Central memory CD8-positive, alpha-beta T cell (primary cell): ENCODE results near the gene POU4F1.

Source experiments
- ATAC-seq: fragments of 150-1000 bp; cut with Tn5 transposase; replicated peaks from 2 replicates; pipeline ENCODE4 v1.10.0; 2022; ENCODE audit warnings: mild to moderate bottlenecking, moderate FRiP score, moderate number of reproducible peaks; ENCODE audit not compliant: poor library complexity, severe bottlenecking; ENCODE audit errors: extremely low read depth
- DNase-seq, 2 donors: peaks; one replicate each; pipeline ENCODE4 v3.0.0; 2021; ENCODE audit warnings: low spot score in 2 of 2
- H3K27ac Mint-ChIP-seq: one replicate; pipeline ENCODE4 v1.8.0; 2022; ENCODE audit warnings: low read depth, mild to moderate bottlenecking, moderate library complexity, mixed read lengths
- H3K27me3 Mint-ChIP-seq: one replicate; pipeline ENCODE4 v1.8.0; 2022; ENCODE audit warnings: mixed read lengths
- H3K36me3 Mint-ChIP-seq: one replicate; pipeline ENCODE4 v1.8.0; 2022; ENCODE audit warnings: mild to moderate bottlenecking, moderate library complexity, mixed read lengths; ENCODE audit not compliant: insufficient read depth
- H3K4me1 Mint-ChIP-seq: one replicate; pipeline ENCODE4 v1.8.0; 2022; ENCODE audit warnings: mixed read lengths
- H3K4me3 Mint-ChIP-seq: one replicate; pipeline ENCODE4 v1.8.0; 2022; ENCODE audit warnings: mild to moderate bottlenecking, moderate library complexity, mixed read lengths
- H3K9me3 Mint-ChIP-seq: one replicate; pipeline ENCODE4 v1.8.0; 2022; ENCODE audit warnings: mixed read lengths

POU4F1 gene

DNA sequence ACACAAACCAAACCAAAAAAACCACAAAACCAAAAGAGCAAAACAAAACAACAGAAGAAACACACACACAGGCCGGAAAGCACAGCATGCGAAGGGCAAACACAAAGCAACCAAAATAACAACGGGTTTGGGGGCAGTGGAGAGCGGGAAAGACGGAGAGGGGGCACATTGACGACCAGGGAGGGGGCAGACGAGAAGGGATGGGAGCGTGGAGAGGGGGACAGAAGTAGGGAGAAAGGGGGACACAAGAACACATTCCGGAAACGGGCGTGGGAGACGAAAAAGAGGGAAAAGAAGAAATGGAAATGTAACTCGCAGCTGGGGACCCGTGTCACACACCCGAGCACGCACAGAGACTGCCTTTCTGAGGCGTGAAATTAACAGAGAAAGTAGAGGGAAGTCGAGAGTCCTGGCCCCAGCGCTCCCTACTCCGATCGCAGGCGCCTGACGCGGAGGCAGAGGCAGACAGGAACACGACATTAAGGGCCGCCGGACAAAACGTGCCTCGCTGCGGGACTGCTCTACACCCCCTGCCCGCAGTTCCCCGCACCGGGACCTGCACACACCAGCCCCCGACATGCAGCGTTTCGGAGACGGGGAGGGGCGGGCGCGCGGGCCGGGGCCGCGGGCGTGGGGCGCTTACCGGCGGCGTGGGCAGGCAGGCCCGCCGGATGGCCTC, 652 bp downstream of the POU4F1 start:
- peaks cover 99% of the 10 kb centered on the region for H3K27me3 Mint-ChIP-seq
- ATAC-seq (peak; percentile 44), DNase-seq (no peak)
- H3K4me1 Mint-ChIP-seq = peaks cover 27% of the 10 kb centered on the region
- H3K4me3 Mint-ChIP-seq = peak overlapping the region; percentile 84
- H3K36me3 Mint-ChIP-seq = peaks cover 22% of the 10 kb centered on the region
- peak overlapping the region; percentile 89 for H3K27ac Mint-ChIP-seq
- no peaks in the 10 kb centered on the region for H3K9me3 Mint-ChIP-seq

DNA sequence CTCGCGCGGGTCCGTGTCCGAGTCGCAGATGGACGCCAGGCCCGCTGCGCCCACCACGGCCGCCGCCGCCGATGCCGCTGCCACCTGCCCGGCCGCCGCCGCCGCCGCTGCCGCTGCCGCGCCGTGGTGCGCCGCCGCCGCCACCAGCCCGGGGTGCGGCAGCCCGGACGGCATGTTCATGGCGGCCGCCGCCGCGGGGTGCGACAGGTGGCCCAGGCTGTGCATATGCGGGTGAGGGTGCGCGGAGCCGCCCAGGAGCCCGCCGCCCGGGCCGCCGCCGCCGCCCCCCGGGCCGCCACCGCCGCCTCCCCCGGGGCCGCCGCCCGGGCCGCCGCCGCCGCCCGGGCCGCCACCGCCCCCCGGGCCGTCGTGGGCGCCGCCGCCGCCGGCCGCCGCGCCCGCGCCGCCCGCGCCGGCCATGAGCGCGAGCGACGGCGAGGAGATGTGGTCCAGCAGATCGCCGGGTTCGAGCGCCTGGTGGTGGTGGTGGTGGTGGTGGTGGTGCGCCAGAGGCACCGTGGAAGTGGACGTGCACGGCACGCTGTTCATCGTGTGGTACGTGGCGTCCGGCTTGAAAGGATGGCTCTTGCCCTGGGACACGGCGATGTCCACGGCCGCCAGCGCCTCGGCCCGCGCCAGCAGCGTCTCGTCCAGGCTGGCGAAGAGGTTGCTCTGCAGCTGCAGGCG, 1.3 kb downstream of the POU4F1 start:
- H3K4me3 Mint-ChIP-seq = peak overlapping the region; percentile 84
- no peak for ATAC-seq
- H3K9me3 Mint-ChIP-seq = no peaks in the 10 kb centered on the region
- DNase-seq = no peak
- H3K27ac Mint-ChIP-seq = peak overlapping the region; percentile 89
- peaks cover 25% of the 10 kb centered on the region for H3K36me3 Mint-ChIP-seq
- H3K27me3 Mint-ChIP-seq = peaks cover 99% of the 10 kb centered on the region
- peaks cover 27% of the 10 kb centered on the region for H3K4me1 Mint-ChIP-seq

DNA sequence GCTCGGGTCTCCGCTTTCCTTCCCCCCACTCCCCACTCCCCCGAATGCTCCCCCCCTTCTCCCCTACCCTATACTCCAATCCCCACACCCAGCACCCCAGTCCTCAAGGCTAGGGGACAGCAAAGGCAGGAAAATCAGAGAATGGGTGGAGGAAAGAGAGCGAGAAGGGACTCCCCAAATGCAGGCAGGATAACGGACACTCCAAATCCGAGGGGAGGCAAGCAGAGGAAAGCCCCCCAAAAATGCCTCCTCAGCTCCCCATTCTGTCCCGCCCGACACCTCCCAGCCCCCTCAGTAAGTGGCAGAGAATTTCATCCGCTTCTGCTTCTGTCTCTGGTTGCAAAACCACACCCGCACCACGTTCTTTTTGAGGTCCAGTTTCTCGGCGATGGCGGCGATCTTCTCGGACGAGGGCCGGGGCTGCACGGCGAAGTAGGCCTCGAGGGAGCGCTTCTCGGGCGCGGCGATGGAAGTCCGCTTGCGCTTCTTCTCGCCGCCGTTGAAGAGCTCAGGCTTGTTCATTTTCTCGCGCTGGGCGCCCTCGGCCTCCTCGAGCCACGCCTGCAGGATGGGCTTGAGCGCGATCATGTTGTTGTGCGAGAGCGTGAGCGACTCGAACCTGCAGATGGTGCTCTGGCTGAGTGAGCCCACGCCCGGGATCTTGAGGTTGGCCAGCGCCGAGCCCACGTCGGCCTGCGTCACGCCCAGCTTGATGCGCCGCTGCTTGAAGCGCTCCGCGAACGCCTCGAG, 2.1 kb downstream of the POU4F1 start:
- ATAC-seq = no peak
- peak overlapping the region; percentile 57 for H3K4me3 Mint-ChIP-seq
- DNase-seq = no peak
- H3K9me3 Mint-ChIP-seq = no peaks in the 10 kb centered on the region
- H3K27ac Mint-ChIP-seq = peak overlapping the region; percentile 44
- peaks cover 29% of the 10 kb centered on the region for H3K36me3 Mint-ChIP-seq
- H3K4me1 Mint-ChIP-seq = peaks cover 27% of the 10 kb centered on the region
- peaks cover 96% of the 10 kb centered on the region for H3K27me3 Mint-ChIP-seq

- Mint-ChIP-seq H3K27ac (peak overlapping the region; percentile 44), H3K27me3 (peaks cover 91% of the 10 kb centered on the region), H3K36me3 (peaks cover 35% of the 10 kb centered on the region), H3K4me1 (peaks cover 27% of the 10 kb centered on the region), H3K9me3 (no peaks in the 10 kb centered on the region), H3K4me3 (peak overlapping the region; percentile 57)
- DNase-seq = no peak
- ATAC-seq = no peak
Observed at GRCh38 chr13:78600280-78600883, 3.0 kb downstream of the POU4F1 start.

DNA sequence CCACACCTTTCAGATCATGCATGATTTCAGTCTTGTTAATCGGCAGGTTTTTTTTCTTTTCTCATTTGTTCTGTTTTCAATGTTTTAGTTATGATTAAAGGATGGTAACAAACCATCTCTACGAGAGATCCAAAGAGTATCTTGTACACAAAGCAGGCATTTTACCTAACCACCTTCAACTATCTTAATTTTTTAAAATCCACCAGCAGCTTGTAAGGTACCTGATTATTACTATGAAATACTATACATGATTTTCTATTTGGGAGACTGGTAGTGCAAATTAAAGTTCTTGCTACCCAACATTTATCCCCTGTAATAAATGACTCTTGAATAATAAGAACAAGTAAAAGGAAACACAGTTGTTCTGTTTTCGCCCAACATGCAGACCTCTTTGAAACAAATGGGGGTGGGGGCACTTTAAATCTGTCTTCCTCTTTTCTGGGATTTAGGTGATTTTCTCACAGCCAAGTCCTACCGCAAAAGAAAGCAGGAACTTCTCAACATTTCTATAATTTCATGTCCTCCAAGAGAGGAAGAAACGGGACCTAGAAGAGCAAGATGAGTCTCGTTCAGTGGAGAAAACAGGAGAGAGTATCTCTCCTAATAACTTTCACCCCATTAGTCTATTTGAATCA, 3.6 kb downstream of the POU4F1 start:
- Mint-ChIP-seq H3K9me3 (no peaks in the 10 kb centered on the region), H3K36me3 (peaks cover 36% of the 10 kb centered on the region), H3K4me1 (peaks cover 24% of the 10 kb centered on the region), H3K27ac (no peak overlapping the region), H3K27me3 (peaks cover 91% of the 10 kb centered on the region), H3K4me3 (no peak overlapping the region)
- DNase-seq = no peak
- no peak for ATAC-seq

GRCh38 chr13:78598966-78599644, 4.2 kb downstream of the POU4F1 start:
- Mint-ChIP-seq H3K36me3 (peaks cover 40% of the 10 kb centered on the region), H3K27ac (no peak overlapping the region), H3K9me3 (no peaks in the 10 kb centered on the region), H3K4me3 (no peak overlapping the region), H3K4me1 (peaks cover 18% of the 10 kb centered on the region), H3K27me3 (peaks cover 91% of the 10 kb centered on the region)
- DNase-seq = no peak
- ATAC-seq = no peak

GRCh38 chr13:78598116-78598781, 5.1 kb downstream of the POU4F1 start:
- H3K27me3 Mint-ChIP-seq = peaks cover 91% of the 10 kb centered on the region
- peaks cover 9% of the 10 kb centered on the region for H3K4me1 Mint-ChIP-seq
- H3K27ac Mint-ChIP-seq = no peak overlapping the region
- no peaks in the 10 kb centered on the region for H3K9me3 Mint-ChIP-seq
- H3K36me3 Mint-ChIP-seq = peaks cover 36% of the 10 kb centered on the region
- ATAC-seq = no peak
- no peak overlapping the region for H3K4me3 Mint-ChIP-seq
- no peak for DNase-seq

GRCh38 chr13:78597602-78597932, 5.8 kb downstream of the POU4F1 start:
- Mint-ChIP-seq H3K9me3 (no peaks in the 10 kb centered on the region), H3K27me3 (peaks cover 91% of the 10 kb centered on the region), H3K36me3 (peaks cover 33% of the 10 kb centered on the region), H3K27ac (no peak overlapping the region), H3K4me1 (peaks cover 5% of the 10 kb centered on the region), H3K4me3 (no peak overlapping the region)
- no peak for ATAC-seq
- no peak for DNase-seq

DNA sequence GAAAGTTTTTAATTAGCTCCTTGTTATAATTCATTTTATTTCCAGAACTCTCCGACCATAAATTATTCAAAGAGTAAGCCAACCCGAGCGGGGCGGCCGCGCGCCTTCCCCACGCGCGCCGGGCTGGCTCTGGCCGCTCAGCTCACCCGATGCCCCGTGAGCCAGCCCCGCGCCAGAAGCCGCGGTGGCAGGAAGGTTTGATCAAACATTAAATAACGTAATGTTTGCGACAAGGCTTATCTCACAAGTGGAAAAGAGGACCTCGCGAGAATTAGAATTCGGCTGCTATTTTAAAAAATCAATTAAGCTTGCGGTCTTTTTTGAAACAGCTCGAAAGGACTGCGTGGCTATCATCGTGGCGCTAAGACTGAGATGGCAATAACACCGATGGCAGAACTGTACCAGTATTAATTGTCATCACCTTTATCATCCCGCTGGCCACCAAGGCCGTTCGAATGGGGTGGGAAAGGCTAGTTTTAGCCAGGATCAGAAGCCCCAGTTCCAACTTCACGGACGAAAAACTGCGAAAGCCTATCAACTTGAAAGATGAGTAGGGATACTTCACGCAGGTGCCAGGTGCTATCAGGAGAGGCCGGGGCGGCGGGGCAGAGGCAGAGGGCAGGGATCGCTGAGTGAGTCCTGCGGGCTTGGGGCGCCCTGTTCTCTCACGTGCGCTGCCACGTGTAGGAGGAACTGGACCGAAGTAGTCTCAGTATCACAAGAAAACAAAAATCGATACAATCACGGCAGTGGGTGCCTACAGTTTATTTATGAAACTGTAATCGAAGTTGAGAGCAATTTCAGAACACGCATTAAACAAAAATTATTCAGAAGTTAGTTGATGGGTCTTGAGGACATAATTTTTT, 6.4 kb downstream of the POU4F1 start:
- H3K4me3 Mint-ChIP-seq = no peak overlapping the region
- no peak overlapping the region for H3K27ac Mint-ChIP-seq
- DNase-seq = no peak
- no peak for ATAC-seq
- H3K4me1 Mint-ChIP-seq = no peaks in the 10 kb centered on the region
- peaks cover 91% of the 10 kb centered on the region for H3K27me3 Mint-ChIP-seq
- no peaks in the 10 kb centered on the region for H3K9me3 Mint-ChIP-seq
- peaks cover 29% of the 10 kb centered on the region for H3K36me3 Mint-ChIP-seq

- Mint-ChIP-seq H3K27ac (no peak overlapping the region), H3K36me3 (peaks cover 29% of the 10 kb centered on the region), H3K9me3 (no peaks in the 10 kb centered on the region), H3K4me3 (no peak overlapping the region), H3K4me1 (no peaks in the 10 kb centered on the region), H3K27me3 (peaks cover 92% of the 10 kb centered on the region)
- ATAC-seq (no peak), DNase-seq (no peak)
Observed at GRCh38 chr13:78596399-78596735, 7.0 kb downstream of the POU4F1 start.
